ENCODE results near the gene KCNH3. TPM values are rescaled to one million over a fixed set of nuclear protein-coding genes. Genes with fewer than 3 reads are reported as not detected.
"Not testable (repeated sequence)": the region's sequence is repeated elsewhere in the genome, so short reads cannot be mapped to it uniquely, and the experiment has no call there.

The KCNH3 gene
- total RNA-seq, 2 donors from 2014 or later, result 0.35 to 0.95 TPM

DNA sequence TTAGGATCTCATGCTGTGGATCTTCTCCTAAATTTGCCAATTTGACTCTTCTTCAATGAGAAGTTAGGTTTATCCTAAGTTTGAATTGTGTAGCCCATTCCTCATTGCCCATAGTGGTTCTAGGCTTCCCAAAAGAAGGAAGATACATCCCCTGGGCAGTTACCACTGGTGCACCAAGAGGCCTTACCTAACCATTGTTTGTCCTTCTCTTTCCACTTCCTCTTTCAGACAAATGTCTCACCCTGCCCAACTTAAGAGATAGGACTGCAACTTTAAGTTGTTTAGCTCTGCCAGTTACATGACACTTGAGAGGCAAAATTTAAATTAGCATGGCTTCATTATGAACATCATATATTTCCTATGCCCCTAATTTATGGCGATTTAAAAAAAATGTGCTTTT lies 9.4 kb upstream of the KCNH3 start:
- Histone ChIP-seq H3K4me3 (no peak overlapping the region), H3K27ac (no peak overlapping the region), H3K9me3 (no peaks in the 10 kb centered on the region), H3K27me3 (replicated peaks; ENCODE audit: insufficient read depth) (no peaks in the 10 kb centered on the region), H3K36me3 (peaks cover 15% of the 10 kb centered on the region), H3K4me1 (ENCODE audit: control insufficient read depth in 1 of 2, low read depth in 2 of 2) (no peaks in the 10 kb centered on the region)
- DNase-seq (ENCODE audit: low spot score), result no peak
- TF ChIP-seq, protein P1, sequence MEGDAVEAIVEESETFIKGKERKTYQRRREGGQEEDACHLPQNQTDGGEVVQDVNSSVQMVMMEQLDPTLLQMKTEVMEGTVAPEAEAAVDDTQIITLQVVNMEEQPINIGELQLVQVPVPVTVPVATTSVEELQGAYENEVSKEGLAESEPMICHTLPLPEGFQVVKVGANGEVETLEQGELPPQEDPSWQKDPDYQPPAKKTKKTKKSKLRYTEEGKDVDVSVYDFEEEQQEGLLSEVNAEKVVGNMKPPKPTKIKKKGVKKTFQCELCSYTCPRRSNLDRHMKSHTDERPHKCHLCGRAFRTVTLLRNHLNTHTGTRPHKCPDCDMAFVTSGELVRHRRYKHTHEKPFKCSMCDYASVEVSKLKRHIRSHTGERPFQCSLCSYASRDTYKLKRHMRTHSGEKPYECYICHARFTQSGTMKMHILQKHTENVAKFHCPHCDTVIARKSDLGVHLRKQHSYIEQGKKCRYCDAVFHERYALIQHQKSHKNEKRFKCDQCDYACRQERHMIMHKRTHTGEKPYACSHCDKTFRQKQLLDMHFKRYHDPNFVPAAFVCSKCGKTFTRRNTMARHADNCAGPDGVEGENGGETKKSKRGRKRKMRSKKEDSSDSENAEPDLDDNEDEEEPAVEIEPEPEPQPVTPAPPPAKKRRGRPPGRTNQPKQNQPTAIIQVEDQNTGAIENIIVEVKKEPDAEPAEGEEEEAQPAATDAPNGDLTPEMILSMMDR (IDR thresholded peaks at IDR 0.05), result no peak
- ATAC-seq (ENCODE audit: insufficient number of reproducible peaks, low FRiP score, low read depth), result no peak

DNA sequence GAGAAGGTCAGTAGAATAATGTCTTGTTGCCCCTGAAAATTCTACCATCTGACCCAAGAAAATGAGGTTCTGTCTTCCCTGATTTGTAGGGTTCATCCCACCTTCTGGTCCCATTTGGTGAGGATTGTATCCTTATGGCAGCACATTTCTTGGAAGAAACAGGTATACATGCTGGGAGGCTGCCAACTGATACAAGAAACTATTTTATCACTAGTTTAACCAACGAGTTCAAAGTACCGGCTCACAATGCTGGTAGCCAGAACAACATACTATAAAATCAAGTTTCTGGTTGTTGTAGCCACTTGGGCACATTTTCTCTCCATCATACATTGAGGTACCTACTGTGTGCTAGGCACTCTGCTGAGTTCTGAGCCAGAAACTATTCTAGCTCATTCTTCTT lies 7.1 kb upstream of the KCNH3 start:
- ATAC-seq (ENCODE audit: insufficient number of reproducible peaks, low FRiP score, low read depth) (no peak), DNase-seq (ENCODE audit: low spot score) (no peak)
- no peaks in the 10 kb centered on the region for H3K27me3 ChIP-seq (replicated peaks; ENCODE audit: insufficient read depth)
- H3K36me3 ChIP-seq, result peaks cover 6% of the 10 kb centered on the region
- TF ChIP-seq, protein P1 (IDR thresholded peaks at IDR 0.05), result no peak
- H3K27ac ChIP-seq, result no peak overlapping the region
- H3K4me3 ChIP-seq, result no peak overlapping the region
- no peaks in the 10 kb centered on the region for H3K9me3 ChIP-seq
- no peaks in the 10 kb centered on the region for H3K4me1 ChIP-seq (ENCODE audit: control insufficient read depth in 1 of 2, low read depth in 2 of 2)

DNA sequence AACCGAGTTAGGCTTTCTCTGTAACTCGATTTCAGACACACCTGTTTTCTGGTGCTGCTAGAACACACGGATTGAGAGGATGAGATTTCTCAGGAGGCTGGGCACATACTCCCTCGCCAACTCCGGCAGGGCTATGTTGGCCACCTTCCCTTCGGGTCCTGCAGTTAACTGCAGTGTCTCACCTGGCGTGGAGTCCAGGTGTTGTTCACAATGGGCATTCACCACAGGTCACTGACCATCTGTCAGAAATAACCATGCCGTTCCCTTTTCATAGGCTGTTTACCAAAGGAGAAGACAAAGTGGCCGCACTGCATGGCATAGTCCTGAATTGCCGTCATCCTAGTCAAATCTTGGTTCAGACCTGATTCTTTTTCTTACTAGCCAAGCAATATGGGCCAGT lies 5.5 kb upstream of the KCNH3 start:
- TF ChIP-seq, protein P1 (IDR thresholded peaks at IDR 0.05), result no peak
- peaks cover 8 to 11% of the 10 kb centered on the region in 2 donors for H3K4me1 ChIP-seq (ENCODE audit: control insufficient read depth in 1 of 2, low read depth in 2 of 2)
- H3K36me3 ChIP-seq, result no peaks in the 10 kb centered on the region
- no peak for ATAC-seq (ENCODE audit: insufficient number of reproducible peaks, low FRiP score, low read depth)
- H3K27me3 ChIP-seq (replicated peaks; ENCODE audit: insufficient read depth), result peaks cover 9% of the 10 kb centered on the region
- H3K9me3 ChIP-seq, result no peaks in the 10 kb centered on the region
- H3K4me3 ChIP-seq, result no peak overlapping the region
- H3K27ac ChIP-seq, result no peak overlapping the region
- no peak for DNase-seq (ENCODE audit: low spot score)

DNA sequence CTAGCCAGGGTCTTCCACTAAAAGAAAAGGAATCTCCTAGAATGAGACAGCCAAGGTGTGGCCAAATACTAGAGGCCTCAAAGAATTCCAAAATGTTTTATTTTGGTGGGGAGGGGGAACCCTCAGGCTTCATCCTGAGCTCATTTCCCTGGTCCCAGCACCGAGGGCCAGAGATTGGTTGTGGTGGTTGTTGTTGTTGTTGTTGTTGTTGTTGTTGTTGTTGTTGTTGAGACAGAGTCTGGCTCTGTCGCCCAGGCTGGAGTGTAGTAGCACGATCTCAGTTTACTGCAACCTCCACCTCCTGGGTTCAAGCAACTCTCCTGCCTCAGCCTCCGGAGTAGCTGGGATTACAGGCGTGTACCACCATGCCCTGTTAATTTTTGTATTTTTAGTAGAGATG lies 4.7 kb upstream of the KCNH3 start:
- not testable (repeated sequence) for DNase-seq (ENCODE audit: low spot score); H3K9me3 ChIP-seq; H3K27me3 ChIP-seq (replicated peaks; ENCODE audit: insufficient read depth); H3K36me3 ChIP-seq; H3K27ac ChIP-seq; H3K4me3 ChIP-seq; ATAC-seq (ENCODE audit: insufficient number of reproducible peaks, low FRiP score, low read depth)
- H3K4me1 ChIP-seq (ENCODE audit: control insufficient read depth in 1 of 2, low read depth in 2 of 2), result peaks cover 9 to 16% of the 10 kb centered on the region in 2 donors

DNA sequence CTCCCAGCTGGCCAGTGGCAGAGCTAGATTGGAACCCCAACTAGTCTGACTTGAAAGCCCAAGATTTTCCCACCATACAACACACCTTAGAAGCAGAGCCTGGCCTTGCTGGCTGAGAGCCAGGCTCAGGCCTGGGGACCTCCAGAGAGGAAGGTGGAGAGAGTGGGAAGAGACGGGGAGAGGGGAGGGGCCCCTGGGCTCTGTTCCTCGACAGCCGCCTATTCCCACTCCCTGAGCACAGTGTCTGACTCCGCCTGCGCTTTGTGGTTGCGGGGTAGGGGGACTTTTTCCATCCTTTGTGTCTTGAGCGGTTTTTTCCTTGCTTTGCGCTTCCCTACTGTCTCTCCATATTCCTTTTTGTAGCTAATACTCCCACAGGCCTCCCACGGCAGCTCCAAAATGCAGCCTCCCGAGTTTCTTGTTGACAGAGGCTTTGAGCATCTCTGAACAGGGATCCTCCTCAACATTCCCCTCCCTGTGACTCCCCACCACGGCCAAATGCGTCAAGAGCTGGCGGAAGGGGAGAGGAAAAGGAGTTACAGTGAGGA lies 4.0 kb upstream of the KCNH3 start:
- Histone ChIP-seq H3K9me3 (no peaks in the 10 kb centered on the region), H3K36me3 (no peaks in the 10 kb centered on the region), H3K4me3 (no peak overlapping the region), H3K27ac (no peak overlapping the region), H3K4me1 (ENCODE audit: control insufficient read depth in 1 of 2, low read depth in 2 of 2) (peaks cover 9 to 16% of the 10 kb centered on the region in 2 donors), H3K27me3 (replicated peaks; ENCODE audit: insufficient read depth) (peaks cover 9% of the 10 kb centered on the region)
- ATAC-seq (ENCODE audit: insufficient number of reproducible peaks, low FRiP score, low read depth), result no peak
- TF ChIP-seq, protein P1 (IDR thresholded peaks at IDR 0.05), result no peak
- DNase-seq (ENCODE audit: low spot score), result no peak

DNA sequence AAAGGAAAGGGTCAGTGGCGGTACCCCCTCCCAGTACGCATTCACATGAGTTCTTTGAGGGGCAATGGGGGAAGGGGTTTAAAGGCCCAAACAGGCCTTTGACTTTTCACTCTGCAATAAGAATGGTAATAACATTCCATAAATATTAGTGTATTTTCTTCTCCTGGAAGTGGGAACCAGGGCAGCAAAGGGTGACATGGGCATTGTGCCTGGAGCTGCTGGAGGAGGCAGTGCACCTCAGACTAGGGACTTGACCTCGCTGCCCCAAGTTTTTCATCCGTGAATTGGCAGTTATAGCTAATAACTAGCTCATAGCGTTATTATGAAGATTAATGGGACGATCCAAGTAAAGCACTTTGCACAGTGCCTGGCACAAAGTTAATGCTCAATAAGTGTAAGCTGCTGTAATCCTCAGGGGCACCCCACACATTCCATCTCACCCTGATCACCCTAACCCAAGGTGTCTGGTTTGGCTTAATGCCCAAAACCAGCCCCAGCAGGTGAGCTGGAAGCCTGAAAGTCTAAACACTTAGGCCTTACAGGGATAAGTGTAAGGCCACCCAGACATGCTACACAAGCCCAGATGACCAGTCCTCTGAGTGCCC lies 2.8 kb upstream of the KCNH3 start:
- Histone ChIP-seq H3K9me3 (no peaks in the 10 kb centered on the region), H3K4me3 (no peak overlapping the region), H3K27ac (no peak overlapping the region), H3K36me3 (no peaks in the 10 kb centered on the region), H3K27me3 (replicated peaks; ENCODE audit: insufficient read depth) (peaks cover 9% of the 10 kb centered on the region), H3K4me1 (ENCODE audit: control insufficient read depth in 1 of 2, low read depth in 2 of 2) (peaks cover 9 to 16% of the 10 kb centered on the region in 2 donors)
- TF ChIP-seq, protein P1 (IDR thresholded peaks at IDR 0.05), result no peak
- ATAC-seq (ENCODE audit: insufficient number of reproducible peaks, low FRiP score, low read depth) (no peak), DNase-seq (ENCODE audit: low spot score) (no peak)
